Muscle of leg (tissue), 11 donors: ENCODE results near the gene GXYLT1. TPM values are rescaled to one million over a fixed set of nuclear protein-coding genes. Genes with fewer than 3 reads are reported as not detected.
"Not testable (repeated sequence)": the region's sequence is repeated elsewhere in the genome, so short reads cannot be mapped to it uniquely, and the experiment has no call there.

Experiments
- DNase-seq: peaks from one replicate; pipeline ENCODE4 v3.0.0; 2013
- H3K27ac ChIP-seq: one replicate; pipeline ENCODE4 v1.5.1; 2013; ENCODE audit warnings: mild to moderate bottlenecking, low read length, control low read depth
- H3K27me3 ChIP-seq: one replicate; pipeline ENCODE4 v1.6.1; 2013; ENCODE audit warnings: low read length; ENCODE audit not compliant: control insufficient read depth, insufficient read depth
- H3K36me3 ChIP-seq: one replicate; pipeline ENCODE4 v1.6.1; 2013; ENCODE audit warnings: low read length; ENCODE audit not compliant: control insufficient read depth, insufficient read depth
- H3K4me1 ChIP-seq: one replicate; pipeline ENCODE4 v1.6.1; 2013; ENCODE audit warnings: low read length; ENCODE audit not compliant: control insufficient read depth, insufficient read depth
- H3K4me3 ChIP-seq: one replicate; pipeline ENCODE4 v1.5.1; 2013; ENCODE audit warnings: low read length, control low read depth
- H3K9me3 ChIP-seq: replicated peaks from 2 replicates; pipeline ENCODE4 v1.6.1; 2013; ENCODE audit warnings: low read depth, low read length; ENCODE audit not compliant: control insufficient read depth
- WGBS: methylation state at CpG from one replicate; pipeline ENCODE4 v1.1.5; 2013; ENCODE audit warnings: missing lambda C conversion rate; ENCODE audit not compliant: insufficient coverage; 5-methylcytosine and 5-hydroxymethylcytosine counted together
- polyA plus RNA-seq, 8 donors: library from polyadenylated mRNA; unstranded; fragments of 120-200 nt; gene quantifications; one replicate each; pipeline versions ENCODE4 v1.2.1 to v1.2.3, GENCODE V29; 2013; ENCODE audit warnings: inconsistent platforms in 1 of 8, low replicate concordance in 1 of 8; ENCODE audit not compliant: insufficient read length in 8 of 8, insufficient read depth in 1 of 8
- total RNA-seq: library from RNA; stranded (reverse); fragments of 120-200 nt; gene quantifications from one replicate; pipeline ENCODE4 v1.2.4, GENCODE V29; 2013

Gene GXYLT1
- total and polyA plus RNA-seq, 9 donors: 9.4 to 22.0 (median 14.2) TPM

GRCh38 chr12:42128888-42129287 is 15.8 kb downstream of the GXYLT1 start:
- no CpG with 5 or more reads among the region's 6 CpGs for WGBS
- no peak for DNase-seq
- H3K36me3 ChIP-seq: no peaks in the 10 kb centered on the region
- no peak overlapping the region for H3K4me3 ChIP-seq
- H3K27ac ChIP-seq: no peak overlapping the region
- no peaks in the 10 kb centered on the region for H3K27me3 ChIP-seq
- no peaks in the 10 kb centered on the region for H3K4me1 ChIP-seq
- H3K9me3 ChIP-seq: no peaks in the 10 kb centered on the region

DNA sequence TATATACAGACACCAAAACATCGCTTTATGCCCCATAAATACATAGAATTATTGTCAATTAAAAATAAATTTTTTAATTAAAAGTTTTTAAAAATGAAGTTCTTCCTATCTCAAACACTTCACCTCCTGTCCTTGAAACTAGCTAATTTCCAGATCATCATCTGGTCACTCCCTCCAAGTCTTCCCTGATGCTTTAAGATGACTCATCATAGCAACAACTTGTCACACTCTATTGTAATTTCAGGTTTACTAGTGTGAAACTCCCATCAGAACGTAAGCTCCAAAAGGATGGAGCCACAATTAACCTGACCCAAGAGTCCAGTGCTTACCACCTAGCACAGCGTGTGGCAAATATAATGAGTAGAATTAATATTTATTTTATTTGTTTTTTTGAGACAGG is 16.3 kb downstream of the GXYLT1 start:
- no peak for DNase-seq
- H3K36me3 ChIP-seq: no peaks in the 10 kb centered on the region
- no peak overlapping the region for H3K4me3 ChIP-seq
- H3K27me3 ChIP-seq: no peaks in the 10 kb centered on the region
- no peaks in the 10 kb centered on the region for H3K4me1 ChIP-seq
- no peaks in the 10 kb centered on the region for H3K9me3 ChIP-seq
- no peak overlapping the region for H3K27ac ChIP-seq
- WGBS: no CpG with 5 or more reads among the region's 3 CpGs

GRCh38 chr12:42126963-42127362 is 17.7 kb downstream of the GXYLT1 start:
- H3K9me3 ChIP-seq: no peaks in the 10 kb centered on the region
- H3K27ac ChIP-seq: no peak overlapping the region
- no peak for DNase-seq
- H3K27me3 ChIP-seq: no peaks in the 10 kb centered on the region
- no CpG with 5 or more reads among the region's 1 CpG for WGBS
- H3K4me3 ChIP-seq: no peak overlapping the region
- no peaks in the 10 kb centered on the region for H3K36me3 ChIP-seq
- H3K4me1 ChIP-seq: no peaks in the 10 kb centered on the region

DNA sequence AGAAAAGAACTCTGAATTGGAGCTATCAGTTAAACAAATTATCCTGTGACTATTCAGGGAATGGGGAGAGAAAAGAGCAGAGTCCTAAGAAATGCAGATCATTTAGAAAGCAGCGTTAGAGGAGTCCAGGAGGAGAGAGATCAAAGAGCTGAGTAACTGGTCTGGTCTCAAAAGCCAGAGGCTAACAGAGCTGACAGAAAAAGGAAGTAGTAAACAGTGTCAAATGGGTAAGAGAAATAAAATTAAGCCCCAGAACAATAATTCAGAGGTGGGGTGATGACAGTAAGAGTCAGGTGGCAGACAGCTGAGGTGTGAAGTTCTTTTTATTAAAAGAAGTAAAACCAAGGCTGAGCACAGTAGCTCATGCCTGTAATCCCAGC is 19.3 kb downstream of the GXYLT1 start:
- 9% methylated on average over 1 of the region's 1 CpG for WGBS
- DNase-seq: no peak
- Histone ChIP-seq H3K27ac (no peak overlapping the region), H3K4me3 (no peak overlapping the region), H3K9me3 (no peaks in the 10 kb centered on the region), H3K27me3 (no peaks in the 10 kb centered on the region), H3K4me1 (no peaks in the 10 kb centered on the region), H3K36me3 (no peaks in the 10 kb centered on the region)

- no peaks in the 10 kb centered on the region for H3K27me3 ChIP-seq
- H3K4me1 ChIP-seq: no peaks in the 10 kb centered on the region
- H3K36me3 ChIP-seq: no peaks in the 10 kb centered on the region
- no peak for DNase-seq
- no peak overlapping the region for H3K4me3 ChIP-seq
- WGBS: 26% methylated on average over 3 of the region's 5 CpGs
- no peak overlapping the region for H3K27ac ChIP-seq
- H3K9me3 ChIP-seq: no peaks in the 10 kb centered on the region
Measured at GRCh38 chr12:42124764-42125387, 19.8 kb downstream of the GXYLT1 start.

DNA sequence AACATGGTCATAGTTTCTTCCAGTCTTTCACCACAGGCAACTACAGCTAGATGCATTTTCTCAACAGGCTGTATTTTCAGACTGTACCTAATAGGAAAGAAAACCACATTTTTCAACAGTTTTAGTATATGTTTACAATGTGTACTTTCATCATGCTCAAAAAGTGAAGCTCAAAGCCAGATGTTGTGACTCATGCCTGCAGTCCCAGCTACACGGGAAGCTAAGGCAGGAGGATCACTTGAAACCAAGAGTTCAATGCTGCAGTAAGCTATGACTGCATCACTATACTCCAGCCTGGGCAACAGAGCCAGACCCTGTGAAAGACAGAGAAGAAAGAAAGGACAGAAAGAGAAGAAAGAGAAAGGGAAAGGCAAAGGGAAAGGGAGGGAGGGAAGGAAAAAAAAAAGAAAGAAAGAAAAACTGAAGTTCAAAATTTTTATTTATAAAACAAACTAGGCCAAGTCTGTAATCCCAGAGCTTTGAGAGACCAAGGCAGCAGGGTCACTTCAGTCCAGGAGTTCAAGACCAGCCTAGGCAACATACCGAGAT is 25.5 kb downstream of the GXYLT1 start:
- H3K4me1 ChIP-seq: no peaks in the 10 kb centered on the region
- WGBS: no CpG with 5 or more reads among the region's 2 CpGs
- no peak overlapping the region for H3K27ac ChIP-seq
- H3K27me3 ChIP-seq: no peaks in the 10 kb centered on the region
- no peaks in the 10 kb centered on the region for H3K9me3 ChIP-seq
- no peaks in the 10 kb centered on the region for H3K36me3 ChIP-seq
- no peak overlapping the region for H3K4me3 ChIP-seq
- DNase-seq: no peak

- no peaks in the 10 kb centered on the region for H3K36me3 ChIP-seq
- H3K4me1 ChIP-seq: no peaks in the 10 kb centered on the region
- no peak overlapping the region for H3K4me3 ChIP-seq
- no peak overlapping the region for H3K27ac ChIP-seq
- H3K27me3 ChIP-seq: no peaks in the 10 kb centered on the region
- H3K9me3 ChIP-seq: no peaks in the 10 kb centered on the region
- no peak for DNase-seq
- no CpG with 5 or more reads among the region's 5 CpGs for WGBS
Measured at GRCh38 chr12:42118136-42118879, 26.4 kb downstream of the GXYLT1 start.

GRCh38 chr12:42109031-42109430 is 35.6 kb downstream of the GXYLT1 start:
- no CpG with 5 or more reads among the region's 3 CpGs for WGBS

GRCh38 chr12:42106791-42107190 is 37.9 kb downstream of the GXYLT1 start:
- DNase-seq, H3K27me3 ChIP-seq, H3K4me3 ChIP-seq, H3K36me3 ChIP-seq, H3K4me1 ChIP-seq, H3K27ac ChIP-seq, H3K9me3 ChIP-seq: not testable (repeated sequence)
- WGBS: no CpG with 5 or more reads among the region's 4 CpGs

More at GRCh38 chr12:42109031-42109430, 35.6 kb downstream of the GXYLT1 start:
- H3K4me1 ChIP-seq: no peaks in the 10 kb centered on the region
- no peak overlapping the region for H3K27ac ChIP-seq
- H3K36me3 ChIP-seq: no peaks in the 10 kb centered on the region
- H3K9me3 ChIP-seq: peaks cover 3% of the 10 kb centered on the region
- DNase-seq: no peak
- no peaks in the 10 kb centered on the region for H3K27me3 ChIP-seq
- H3K4me3 ChIP-seq: no peak overlapping the region

DNA sequence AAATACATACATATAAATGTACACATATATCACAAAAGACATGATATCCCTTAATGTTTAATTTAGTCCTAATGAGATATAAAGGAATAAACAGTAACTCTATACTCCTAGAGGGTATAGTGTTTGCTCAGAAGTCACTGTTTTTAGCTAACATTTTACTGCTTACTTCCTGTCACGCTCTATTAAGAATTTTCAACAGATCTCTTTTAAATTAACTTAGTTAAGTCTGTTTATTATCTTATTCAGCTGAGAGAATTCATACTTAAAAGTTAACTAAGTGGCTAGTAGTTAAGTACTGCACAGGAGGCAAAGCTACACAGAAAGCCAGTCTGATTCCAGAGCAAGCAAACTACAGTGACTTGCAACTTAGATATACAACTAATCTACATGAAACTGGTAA is 39.9 kb downstream of the GXYLT1 start:
- WGBS: no CpG with 5 or more reads among the region's 1 CpG
- Histone ChIP-seq H3K27me3 (no peaks in the 10 kb centered on the region), H3K4me3 (no peak overlapping the region), H3K9me3 (no peaks in the 10 kb centered on the region), H3K36me3 (no peaks in the 10 kb centered on the region), H3K4me1 (no peaks in the 10 kb centered on the region), H3K27ac (no peak overlapping the region)
- no peak for DNase-seq
